ENCODE measurements around the gene TMEM171. TPM values are rescaled to one million over a fixed set of nuclear protein-coding genes. Genes with fewer than 3 reads are reported as not detected.

TMEM171 gene
- total RNA-seq, 1 donor from 2014 or later, result 0.45 TPM

DNA sequence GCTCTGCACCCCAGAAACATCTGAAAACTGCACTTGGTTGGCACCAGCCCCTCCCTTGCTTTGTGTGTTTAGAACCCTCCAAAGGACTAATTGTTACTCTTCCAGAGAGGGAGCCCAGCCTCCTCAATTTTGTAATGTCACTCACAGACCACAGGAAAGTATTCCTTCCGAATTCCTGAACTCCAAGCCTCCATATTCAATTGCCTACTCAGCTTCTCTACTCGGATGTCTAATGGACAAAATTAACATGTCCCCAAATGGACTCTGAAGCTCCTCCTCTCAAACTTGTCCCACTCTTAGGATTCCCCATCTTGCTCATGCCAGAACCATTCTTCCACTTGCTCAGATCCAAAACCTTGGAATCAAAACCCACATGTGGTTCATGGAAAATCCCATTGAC lies 3.9 kb upstream of the TMEM171 start:
- TF ChIP-seq, protein P1, sequence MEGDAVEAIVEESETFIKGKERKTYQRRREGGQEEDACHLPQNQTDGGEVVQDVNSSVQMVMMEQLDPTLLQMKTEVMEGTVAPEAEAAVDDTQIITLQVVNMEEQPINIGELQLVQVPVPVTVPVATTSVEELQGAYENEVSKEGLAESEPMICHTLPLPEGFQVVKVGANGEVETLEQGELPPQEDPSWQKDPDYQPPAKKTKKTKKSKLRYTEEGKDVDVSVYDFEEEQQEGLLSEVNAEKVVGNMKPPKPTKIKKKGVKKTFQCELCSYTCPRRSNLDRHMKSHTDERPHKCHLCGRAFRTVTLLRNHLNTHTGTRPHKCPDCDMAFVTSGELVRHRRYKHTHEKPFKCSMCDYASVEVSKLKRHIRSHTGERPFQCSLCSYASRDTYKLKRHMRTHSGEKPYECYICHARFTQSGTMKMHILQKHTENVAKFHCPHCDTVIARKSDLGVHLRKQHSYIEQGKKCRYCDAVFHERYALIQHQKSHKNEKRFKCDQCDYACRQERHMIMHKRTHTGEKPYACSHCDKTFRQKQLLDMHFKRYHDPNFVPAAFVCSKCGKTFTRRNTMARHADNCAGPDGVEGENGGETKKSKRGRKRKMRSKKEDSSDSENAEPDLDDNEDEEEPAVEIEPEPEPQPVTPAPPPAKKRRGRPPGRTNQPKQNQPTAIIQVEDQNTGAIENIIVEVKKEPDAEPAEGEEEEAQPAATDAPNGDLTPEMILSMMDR (IDR thresholded peaks at IDR 0.05; ENCODE audit: insufficient read depth, low read depth, low read length), result no peak
- TF ChIP-seq EZH2 (IDR thresholded peaks at IDR 0.05; ENCODE audit: insufficient read depth, low read length), result no peak
- H3K9me3 ChIP-seq (ENCODE audit: insufficient read depth, low read depth, low read length), result no peaks in the 10 kb centered on the region
- no peaks in the 10 kb centered on the region for H3K36me3 Mint-ChIP-seq (ENCODE audit: low read depth, unreplicated experiment)
- peaks cover 31% of the 10 kb centered on the region for H3K4me1 ChIP-seq (ENCODE audit: insufficient read depth, low read length)
- peaks cover 5% of the 10 kb centered on the region for H3K27me3 ChIP-seq (ENCODE audit: insufficient read depth, low read length)
- FAIRE-seq, result no peak
- H4K20me1 ChIP-seq (ENCODE audit: insufficient read depth, low read length), result no peaks in the 10 kb centered on the region
- no peak overlapping the region for H2AFZ ChIP-seq (ENCODE audit: low read depth, low read length)
- no peak overlapping the region for H3K4me3 ChIP-seq (ENCODE audit: insufficient read depth, low read depth, low read length)
- no peaks in the 10 kb centered on the region for H3K36me3 ChIP-seq (ENCODE audit: insufficient read depth, low read length)
- peak overlapping the region; percentile 59 for H3K4me2 ChIP-seq (ENCODE audit: low read length)
- peaks cover 31% of the 10 kb centered on the region for H3K27me3 Mint-ChIP-seq (ENCODE audit: low read depth, unreplicated experiment)
- DNase-seq (ENCODE audit: low read depth), result no peak
- H3K27ac ChIP-seq (ENCODE audit: low read depth, low read length), result no peak overlapping the region
- H3K79me2 ChIP-seq (ENCODE audit: insufficient read depth, low read length), result no peaks in the 10 kb centered on the region
- peak overlapping the region; percentile 55 for H3K27ac Mint-ChIP-seq (ENCODE audit: unreplicated experiment)
- peaks cover 23% of the 10 kb centered on the region for H3K4me1 Mint-ChIP-seq (ENCODE audit: low read depth, unreplicated experiment)
- H3K9ac ChIP-seq (ENCODE audit: low read length), result no peak overlapping the region
- peaks cover 2% of the 10 kb centered on the region for H3K9me3 Mint-ChIP-seq (ENCODE audit: unreplicated experiment)
- no peak overlapping the region for H3K4me3 Mint-ChIP-seq (ENCODE audit: unreplicated experiment)

DNA sequence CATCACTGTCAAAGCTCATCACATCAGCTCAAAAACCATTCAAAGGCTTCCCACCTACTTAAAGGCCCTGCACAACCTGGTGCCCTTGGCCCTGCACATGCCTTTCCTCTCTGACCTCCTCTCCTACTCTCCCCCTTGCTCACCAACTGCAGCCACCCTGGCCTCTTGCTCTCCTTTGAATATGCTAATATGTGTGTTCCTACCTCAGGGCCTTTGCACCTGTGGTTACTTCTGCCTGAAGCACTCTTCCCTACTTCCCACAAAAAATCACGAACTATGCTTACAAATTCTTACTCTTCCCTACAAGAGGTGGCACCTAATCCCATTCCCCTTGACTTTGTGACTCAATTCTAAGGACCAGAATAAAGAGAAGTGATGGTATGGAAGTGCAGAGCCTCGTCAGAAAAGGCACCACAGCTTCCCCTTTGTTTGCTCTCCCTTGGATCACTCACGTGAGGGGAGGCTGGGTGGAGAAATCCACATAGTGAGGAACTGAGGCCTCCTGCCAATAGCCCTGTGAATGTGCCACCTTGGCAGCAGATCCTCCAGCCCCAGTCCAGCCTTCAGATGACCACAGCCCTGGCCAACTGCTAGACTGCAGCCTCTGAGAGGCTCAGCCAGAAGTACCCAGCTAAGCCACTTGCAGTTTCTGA lies 3.2 kb upstream of the TMEM171 start:
- peaks cover 35% of the 10 kb centered on the region for H3K27me3 Mint-ChIP-seq (ENCODE audit: low read depth, unreplicated experiment)
- H3K27ac Mint-ChIP-seq (ENCODE audit: unreplicated experiment), result no peak overlapping the region
- Histone ChIP-seq H3K9ac (ENCODE audit: low read length) (no peak overlapping the region), H2AFZ (ENCODE audit: low read depth, low read length) (no peak overlapping the region), H3K4me3 (ENCODE audit: insufficient read depth, low read depth, low read length) (no peak overlapping the region), H3K79me2 (ENCODE audit: insufficient read depth, low read length) (no peaks in the 10 kb centered on the region), H4K20me1 (ENCODE audit: insufficient read depth, low read length) (no peaks in the 10 kb centered on the region), H3K36me3 (ENCODE audit: insufficient read depth, low read length) (no peaks in the 10 kb centered on the region), H3K27me3 (ENCODE audit: insufficient read depth, low read length) (peaks cover 5% of the 10 kb centered on the region), H3K4me2 (ENCODE audit: low read length) (no peak overlapping the region), H3K27ac (ENCODE audit: low read depth, low read length) (no peak overlapping the region), H3K4me1 (ENCODE audit: insufficient read depth, low read length) (peaks cover 31% of the 10 kb centered on the region), H3K9me3 (ENCODE audit: insufficient read depth, low read depth, low read length) (no peaks in the 10 kb centered on the region)
- H3K9me3 Mint-ChIP-seq (ENCODE audit: unreplicated experiment), result peaks cover 2% of the 10 kb centered on the region
- no peaks in the 10 kb centered on the region for H3K36me3 Mint-ChIP-seq (ENCODE audit: low read depth, unreplicated experiment)
- peaks cover 23% of the 10 kb centered on the region for H3K4me1 Mint-ChIP-seq (ENCODE audit: low read depth, unreplicated experiment)
- FAIRE-seq (no peak), DNase-seq (ENCODE audit: low read depth) (no peak)
- no peak overlapping the region for H3K4me3 Mint-ChIP-seq (ENCODE audit: unreplicated experiment)
- no peak for TF ChIP-seq EZH2 (IDR thresholded peaks at IDR 0.05; ENCODE audit: insufficient read depth, low read length)
- TF ChIP-seq, protein P1 (IDR thresholded peaks at IDR 0.05; ENCODE audit: insufficient read depth, low read depth, low read length), result no peak

DNA sequence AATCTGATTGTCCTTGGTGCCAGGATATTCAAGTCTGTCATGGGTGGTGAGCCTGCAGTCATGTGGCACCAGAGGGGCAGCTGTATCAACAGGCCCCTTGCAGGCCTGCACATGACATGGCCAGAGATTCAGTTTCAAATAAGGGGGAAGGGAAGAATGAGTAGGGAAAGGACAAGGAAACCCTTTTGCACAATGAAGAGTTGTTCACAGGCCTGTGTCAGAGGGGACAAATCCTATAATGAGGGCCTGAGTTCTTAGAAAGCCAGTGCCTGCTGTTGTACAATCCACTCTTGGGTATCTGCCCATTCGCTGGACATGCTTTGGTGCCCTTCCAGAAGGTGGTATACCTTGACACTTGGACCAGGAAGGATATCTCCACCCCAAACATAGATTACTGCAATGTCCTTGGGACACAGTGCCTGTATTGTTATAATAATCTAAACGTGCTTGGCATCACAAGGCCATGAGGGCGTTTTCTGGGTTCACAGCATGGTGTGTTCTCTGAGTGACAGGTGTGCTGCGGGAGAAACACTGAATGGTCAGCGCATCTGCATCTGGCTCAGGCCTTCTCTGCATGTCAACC lies 1.9 kb upstream of the TMEM171 start:
- DNase-seq (ENCODE audit: low read depth) (no peak), FAIRE-seq (no peak)
- Histone ChIP-seq H3K9me3 (ENCODE audit: insufficient read depth, low read depth, low read length) (no peaks in the 10 kb centered on the region), H3K79me2 (ENCODE audit: insufficient read depth, low read length) (no peaks in the 10 kb centered on the region), H3K36me3 (ENCODE audit: insufficient read depth, low read length) (no peaks in the 10 kb centered on the region), H3K27ac (ENCODE audit: low read depth, low read length) (no peak overlapping the region), H3K27me3 (ENCODE audit: insufficient read depth, low read length) (peaks cover 5% of the 10 kb centered on the region), H2AFZ (ENCODE audit: low read depth, low read length) (no peak overlapping the region), H3K4me3 (ENCODE audit: insufficient read depth, low read depth, low read length) (no peak overlapping the region), H3K9ac (ENCODE audit: low read length) (no peak overlapping the region), H3K4me1 (ENCODE audit: insufficient read depth, low read length) (peaks cover 31% of the 10 kb centered on the region), H4K20me1 (ENCODE audit: insufficient read depth, low read length) (no peaks in the 10 kb centered on the region), H3K4me2 (ENCODE audit: low read length) (no peak overlapping the region)
- no peak for TF ChIP-seq EZH2 (IDR thresholded peaks at IDR 0.05; ENCODE audit: insufficient read depth, low read length)
- TF ChIP-seq, protein P1 (IDR thresholded peaks at IDR 0.05; ENCODE audit: insufficient read depth, low read depth, low read length), result no peak
- H3K9me3 Mint-ChIP-seq (ENCODE audit: unreplicated experiment), result peaks cover 2% of the 10 kb centered on the region
- H3K36me3 Mint-ChIP-seq (ENCODE audit: low read depth, unreplicated experiment), result no peaks in the 10 kb centered on the region
- peaks cover 32% of the 10 kb centered on the region for H3K27me3 Mint-ChIP-seq (ENCODE audit: low read depth, unreplicated experiment)
- H3K4me3 Mint-ChIP-seq (ENCODE audit: unreplicated experiment), result no peak overlapping the region
- H3K4me1 Mint-ChIP-seq (ENCODE audit: low read depth, unreplicated experiment), result peaks cover 26% of the 10 kb centered on the region
- no peak overlapping the region for H3K27ac Mint-ChIP-seq (ENCODE audit: unreplicated experiment)
